Progenitor cell of endocrine pancreas (in vitro differentiated cells): Measurements from ENCODE around the gene TRIM38. TPM values are rescaled to one million over a fixed set of nuclear protein-coding genes. Genes with fewer than 3 reads are reported as not detected.

ENCODE experiments used
- DNase-seq: peaks from one replicate; pipeline ENCODE4 v3.0.0; 2021; ENCODE audit warnings: low spot score; ENCODE audit not compliant: unreplicated experiment
- H3K27ac Mint-ChIP-seq: 2 replicates; pipeline ENCODE4 v1.8.0; 2021; ENCODE audit warnings: mild to moderate bottlenecking, moderate library complexity, mixed read lengths
- H3K27me3 Mint-ChIP-seq: 2 replicates; pipeline ENCODE4 v1.8.0; 2021; ENCODE audit warnings: mixed read lengths
- H3K36me3 Mint-ChIP-seq: 2 replicates; pipeline ENCODE4 v1.8.0; 2022; ENCODE audit warnings: mixed read lengths; ENCODE audit not compliant: insufficient read depth
- H3K4me1 Mint-ChIP-seq: 2 replicates; pipeline ENCODE4 v1.8.0; 2021; ENCODE audit warnings: low read depth, mixed read lengths
- H3K4me3 Mint-ChIP-seq: 2 replicates; pipeline ENCODE4 v1.8.0; 2021; ENCODE audit warnings: low read depth, mild to moderate bottlenecking, moderate library complexity, mixed read lengths
- H3K9me3 Mint-ChIP-seq: 2 replicates; pipeline ENCODE4 v1.8.0; 2021; ENCODE audit warnings: low read depth, mixed read lengths
- total RNA-seq: library from RNA; stranded (reverse); gene quantifications from 2 replicates; pipeline ENCODE4 v1.2.1, GENCODE V29; 2021
- TF ChIP-seq, protein P1 (sequence below): fragments of 200-600 bp; sonication (generic); IDR thresholded peaks from one replicate; pipeline ENCODE4 v1.5.0; 2021; ENCODE audit warnings: antibody characterized with exemption, mild to moderate bottlenecking; ENCODE audit not compliant: unreplicated experiment

Gene TRIM38
- total RNA-seq, 1 donor from 2014 or later: 5.9 TPM

- DNase-seq: no peak
- no peaks in the 10 kb centered on the region for H3K36me3 Mint-ChIP-seq
- H3K27ac Mint-ChIP-seq: no peak overlapping the region
- no peak overlapping the region for H3K4me3 Mint-ChIP-seq
- H3K9me3 Mint-ChIP-seq: no peaks in the 10 kb centered on the region
- TF ChIP-seq, protein P1, sequence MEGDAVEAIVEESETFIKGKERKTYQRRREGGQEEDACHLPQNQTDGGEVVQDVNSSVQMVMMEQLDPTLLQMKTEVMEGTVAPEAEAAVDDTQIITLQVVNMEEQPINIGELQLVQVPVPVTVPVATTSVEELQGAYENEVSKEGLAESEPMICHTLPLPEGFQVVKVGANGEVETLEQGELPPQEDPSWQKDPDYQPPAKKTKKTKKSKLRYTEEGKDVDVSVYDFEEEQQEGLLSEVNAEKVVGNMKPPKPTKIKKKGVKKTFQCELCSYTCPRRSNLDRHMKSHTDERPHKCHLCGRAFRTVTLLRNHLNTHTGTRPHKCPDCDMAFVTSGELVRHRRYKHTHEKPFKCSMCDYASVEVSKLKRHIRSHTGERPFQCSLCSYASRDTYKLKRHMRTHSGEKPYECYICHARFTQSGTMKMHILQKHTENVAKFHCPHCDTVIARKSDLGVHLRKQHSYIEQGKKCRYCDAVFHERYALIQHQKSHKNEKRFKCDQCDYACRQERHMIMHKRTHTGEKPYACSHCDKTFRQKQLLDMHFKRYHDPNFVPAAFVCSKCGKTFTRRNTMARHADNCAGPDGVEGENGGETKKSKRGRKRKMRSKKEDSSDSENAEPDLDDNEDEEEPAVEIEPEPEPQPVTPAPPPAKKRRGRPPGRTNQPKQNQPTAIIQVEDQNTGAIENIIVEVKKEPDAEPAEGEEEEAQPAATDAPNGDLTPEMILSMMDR: no peak
- peaks cover 17% of the 10 kb centered on the region for H3K4me1 Mint-ChIP-seq
- H3K27me3 Mint-ChIP-seq: peaks cover 5% of the 10 kb centered on the region
Observed at GRCh38 chr6:25918083-25918683, 44.4 kb upstream of the TRIM38 start.

DNA sequence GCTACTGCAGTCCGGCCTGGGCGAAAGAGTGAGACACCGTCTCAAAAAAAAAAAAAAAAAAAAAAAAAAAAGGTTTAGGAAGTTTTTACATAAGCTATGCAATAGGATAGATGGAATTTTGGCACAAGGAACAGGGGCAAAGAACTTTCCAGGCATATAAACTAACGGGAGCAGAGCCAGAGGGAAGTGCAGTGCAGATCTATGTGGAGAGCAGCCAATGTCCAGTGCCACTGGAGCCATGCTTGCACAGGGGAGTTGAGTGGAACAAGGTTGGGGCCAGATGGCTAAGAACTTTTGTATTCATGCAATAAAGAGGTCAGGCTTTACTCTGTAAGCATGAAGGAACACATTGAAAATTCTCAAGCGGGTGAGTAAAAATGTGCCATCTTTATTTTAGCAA lies 42.9 kb upstream of the TRIM38 start:
- peaks cover 5% of the 10 kb centered on the region for H3K27me3 Mint-ChIP-seq
- H3K4me1 Mint-ChIP-seq: peaks cover 8% of the 10 kb centered on the region
- no peaks in the 10 kb centered on the region for H3K9me3 Mint-ChIP-seq
- TF ChIP-seq, protein P1: no peak
- H3K36me3 Mint-ChIP-seq: no peaks in the 10 kb centered on the region
- H3K4me3 Mint-ChIP-seq: no peak overlapping the region
- no peak overlapping the region for H3K27ac Mint-ChIP-seq
- DNase-seq: no peak

DNA sequence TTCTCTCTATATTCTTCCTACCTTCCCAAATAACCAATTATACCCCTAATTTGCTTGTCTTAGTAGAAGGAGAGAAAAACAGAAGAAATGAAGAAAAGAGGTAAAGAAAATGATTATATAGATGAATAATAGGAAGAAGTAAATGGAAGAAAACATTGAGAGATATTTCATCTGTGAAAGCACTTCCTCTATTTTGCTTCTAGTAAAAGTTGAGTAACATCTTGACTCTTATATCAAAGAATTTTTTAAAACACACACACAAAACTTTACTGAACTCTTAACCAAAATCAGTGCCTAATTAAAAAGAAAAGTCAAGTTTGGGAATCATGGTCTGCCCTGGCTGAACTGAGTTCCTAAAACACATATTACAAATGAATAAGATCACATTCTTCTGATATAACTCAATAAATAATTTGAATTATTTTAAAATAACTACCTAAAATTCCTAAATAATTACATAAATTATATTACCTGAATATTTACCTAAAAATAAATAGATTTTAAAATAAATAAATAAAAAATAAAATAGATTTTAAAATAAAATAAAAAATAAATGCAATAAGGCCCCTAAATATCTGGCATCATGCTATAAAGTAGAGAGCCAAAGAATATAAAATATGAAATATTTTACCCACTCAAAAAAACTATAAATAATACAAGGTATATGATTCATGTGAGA lies 40.9 kb upstream of the TRIM38 start:
- Mint-ChIP-seq H3K36me3 (no peaks in the 10 kb centered on the region), H3K4me1 (peaks cover 6% of the 10 kb centered on the region), H3K4me3 (no peak overlapping the region), H3K9me3 (no peaks in the 10 kb centered on the region), H3K27ac (no peak overlapping the region), H3K27me3 (peaks cover 5% of the 10 kb centered on the region)
- DNase-seq: no peak
- TF ChIP-seq, protein P1: no peak

DNA sequence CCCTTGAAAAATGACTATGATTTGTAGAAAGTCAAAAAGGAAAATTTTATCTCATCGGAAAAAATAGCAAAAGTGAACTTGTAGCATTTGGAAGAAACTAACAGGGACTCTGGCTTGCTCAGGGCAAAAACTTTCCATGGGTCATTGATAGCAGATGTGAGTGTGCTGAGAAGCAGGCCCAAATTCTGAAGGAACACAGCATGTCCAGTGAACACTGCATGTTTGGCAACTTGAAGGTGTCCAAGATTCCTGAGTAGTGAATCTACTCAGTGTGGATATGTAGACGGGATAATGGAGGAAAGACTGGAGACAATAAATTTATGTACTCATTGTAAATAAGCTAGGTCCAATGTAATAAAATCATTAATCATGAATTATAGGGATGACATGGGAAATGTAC lies 40.3 kb upstream of the TRIM38 start:
- Mint-ChIP-seq H3K36me3 (no peaks in the 10 kb centered on the region), H3K4me3 (no peak overlapping the region), H3K4me1 (no peaks in the 10 kb centered on the region), H3K27me3 (peaks cover 5% of the 10 kb centered on the region), H3K9me3 (no peaks in the 10 kb centered on the region), H3K27ac (no peak overlapping the region)
- TF ChIP-seq, protein P1: no peak
- DNase-seq: no peak

DNA sequence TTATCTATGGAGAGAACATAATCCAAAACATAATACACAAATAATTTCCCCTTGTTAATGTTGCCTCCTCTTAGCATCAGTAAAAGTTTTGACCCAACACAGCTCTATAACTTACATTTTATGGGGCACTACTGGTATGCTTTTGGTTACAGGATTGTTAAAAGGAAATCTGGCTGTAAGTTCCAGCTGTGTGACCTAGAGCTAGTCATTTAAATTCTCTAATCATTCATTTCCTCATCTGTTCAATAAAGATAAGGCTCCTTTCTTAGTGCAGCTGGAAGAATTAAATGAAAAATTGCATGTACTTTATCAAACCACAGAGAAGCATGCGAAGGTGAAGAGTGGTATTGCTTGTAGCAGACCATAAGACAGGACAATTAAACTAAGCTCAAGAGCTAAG lies 36.7 kb upstream of the TRIM38 start:
- H3K4me1 Mint-ChIP-seq: peaks cover 13% of the 10 kb centered on the region
- H3K9me3 Mint-ChIP-seq: no peaks in the 10 kb centered on the region
- peaks cover 3% of the 10 kb centered on the region for H3K27me3 Mint-ChIP-seq
- TF ChIP-seq, protein P1: no peak
- H3K36me3 Mint-ChIP-seq: no peaks in the 10 kb centered on the region
- no peak for DNase-seq
- H3K27ac Mint-ChIP-seq: no peak overlapping the region
- no peak overlapping the region for H3K4me3 Mint-ChIP-seq
